ENCODE results near the gene AEBP1. TPM values are rescaled to one million over a fixed set of nuclear protein-coding genes. Genes with fewer than 3 reads are reported as not detected.
"Not testable (repeated sequence)": the region's sequence is repeated elsewhere in the genome, so short reads cannot be mapped to it uniquely, and the experiment has no call there.

AEBP1 gene
- total RNA-seq, 1 donor from 2014 or later, result 422 TPM

DNA sequence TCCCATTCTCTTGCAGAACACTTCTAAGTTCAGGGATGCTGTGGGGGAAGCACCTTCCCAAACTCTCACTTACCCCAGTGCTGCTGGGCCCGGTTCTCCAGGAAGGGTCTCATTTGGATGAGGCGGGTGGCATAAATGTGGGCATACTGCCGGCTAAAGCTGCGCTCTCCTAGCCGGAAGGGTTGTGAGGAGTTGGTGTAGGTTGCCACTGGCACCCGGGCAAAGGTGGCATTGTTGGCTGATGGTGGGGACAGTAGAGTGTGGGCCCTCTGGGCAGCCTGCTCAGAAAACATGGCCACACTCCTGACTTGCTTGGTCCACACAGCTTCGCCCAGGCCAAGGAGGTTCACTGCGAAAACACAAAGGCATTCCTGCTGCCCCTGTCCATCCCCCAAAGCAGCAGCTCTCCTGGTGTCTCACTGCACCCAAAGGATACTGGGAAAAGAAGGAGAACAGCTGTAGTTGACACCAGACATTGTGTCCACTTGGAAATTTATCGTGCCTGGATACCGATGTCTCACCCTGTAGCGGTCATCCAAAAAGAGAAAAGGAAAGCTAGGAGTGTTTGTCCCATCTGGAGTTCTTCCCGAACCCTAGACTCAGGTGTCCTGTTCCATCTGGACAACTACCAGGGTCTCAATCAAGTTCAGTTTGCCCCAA lies 17.7 kb downstream of the AEBP1 start:
- H3K9me3 Mint-ChIP-seq (ENCODE audit: low read depth), result peaks cover 6% of the 10 kb centered on the region
- TF ChIP-seq, protein P1, sequence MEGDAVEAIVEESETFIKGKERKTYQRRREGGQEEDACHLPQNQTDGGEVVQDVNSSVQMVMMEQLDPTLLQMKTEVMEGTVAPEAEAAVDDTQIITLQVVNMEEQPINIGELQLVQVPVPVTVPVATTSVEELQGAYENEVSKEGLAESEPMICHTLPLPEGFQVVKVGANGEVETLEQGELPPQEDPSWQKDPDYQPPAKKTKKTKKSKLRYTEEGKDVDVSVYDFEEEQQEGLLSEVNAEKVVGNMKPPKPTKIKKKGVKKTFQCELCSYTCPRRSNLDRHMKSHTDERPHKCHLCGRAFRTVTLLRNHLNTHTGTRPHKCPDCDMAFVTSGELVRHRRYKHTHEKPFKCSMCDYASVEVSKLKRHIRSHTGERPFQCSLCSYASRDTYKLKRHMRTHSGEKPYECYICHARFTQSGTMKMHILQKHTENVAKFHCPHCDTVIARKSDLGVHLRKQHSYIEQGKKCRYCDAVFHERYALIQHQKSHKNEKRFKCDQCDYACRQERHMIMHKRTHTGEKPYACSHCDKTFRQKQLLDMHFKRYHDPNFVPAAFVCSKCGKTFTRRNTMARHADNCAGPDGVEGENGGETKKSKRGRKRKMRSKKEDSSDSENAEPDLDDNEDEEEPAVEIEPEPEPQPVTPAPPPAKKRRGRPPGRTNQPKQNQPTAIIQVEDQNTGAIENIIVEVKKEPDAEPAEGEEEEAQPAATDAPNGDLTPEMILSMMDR (IDR thresholded peaks at IDR 0.05), result no peak
- no peak for DNase-seq (ENCODE audit: low spot score)
- peak overlapping the region; percentile 83 for H3K27ac Mint-ChIP-seq (ENCODE audit: unreplicated experiment)
- no peaks in the 10 kb centered on the region for H3K27me3 Mint-ChIP-seq (ENCODE audit: low read depth)
- H3K4me3 Mint-ChIP-seq (ENCODE audit: unreplicated experiment), result no peak overlapping the region
- H3K36me3 Mint-ChIP-seq (ENCODE audit: low read depth), result peaks cover 14% of the 10 kb centered on the region
- peaks cover 27% of the 10 kb centered on the region for H3K4me1 Mint-ChIP-seq (ENCODE audit: low read depth)

GRCh38 chr7:44122529-44122928 lies 18.4 kb downstream of the AEBP1 start:
- DNase-seq (ENCODE audit: low spot score), result no peak
- Mint-ChIP-seq H3K4me1 (ENCODE audit: low read depth) (peaks cover 27% of the 10 kb centered on the region), H3K4me3 (ENCODE audit: unreplicated experiment) (peak overlapping the region; percentile 72), H3K36me3 (ENCODE audit: low read depth) (peaks cover 18% of the 10 kb centered on the region), H3K27me3 (ENCODE audit: low read depth) (no peaks in the 10 kb centered on the region), H3K27ac (ENCODE audit: unreplicated experiment) (peak overlapping the region; percentile 83), H3K9me3 (ENCODE audit: low read depth) (peaks cover 11% of the 10 kb centered on the region)
- TF ChIP-seq, protein P1 (IDR thresholded peaks at IDR 0.05), result no peak

- no peaks in the 10 kb centered on the region for H3K27me3 Mint-ChIP-seq (ENCODE audit: low read depth)
Observed at GRCh38 chr7:44123190-44124003, 19.3 kb downstream of the AEBP1 start, which contains the start of gene POLD2. Gene POLD2 (minus strand): TSS chr7:44123548. CDS start chr7:44122053, 1,495 bp downstream.

DNA sequence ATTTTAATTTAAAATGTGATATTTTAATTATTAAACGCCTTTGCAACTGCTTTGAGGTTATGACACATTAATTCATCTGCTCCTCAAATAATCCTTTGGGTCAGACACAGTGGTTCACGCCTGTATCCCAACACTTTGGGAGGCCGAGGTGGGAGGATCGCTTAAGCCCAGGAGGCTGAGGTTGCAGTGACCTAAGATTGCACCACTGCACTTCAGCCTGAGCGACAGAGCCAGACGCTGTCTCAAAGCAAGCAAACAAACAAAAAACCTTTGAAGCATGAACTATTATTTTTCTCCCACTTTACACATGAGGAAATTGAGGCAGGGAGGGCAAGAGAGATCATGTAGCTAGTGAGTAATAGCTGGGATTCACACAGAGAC lies 20.7 kb downstream of the AEBP1 start:
- Mint-ChIP-seq H3K27me3 (ENCODE audit: low read depth) (no peaks in the 10 kb centered on the region), H3K27ac (ENCODE audit: unreplicated experiment) (no peak overlapping the region), H3K4me1 (ENCODE audit: low read depth) (peaks cover 21% of the 10 kb centered on the region), H3K9me3 (ENCODE audit: low read depth) (peaks cover 16% of the 10 kb centered on the region), H3K4me3 (ENCODE audit: unreplicated experiment) (no peak overlapping the region), H3K36me3 (ENCODE audit: low read depth) (peaks cover 17% of the 10 kb centered on the region)
- TF ChIP-seq, protein P1 (IDR thresholded peaks at IDR 0.05), result no peak
- no peak for DNase-seq (ENCODE audit: low spot score)

More at GRCh38 chr7:44123190-44124003, 19.3 kb downstream of the AEBP1 start, which contains the start of gene POLD2:
- H3K27ac Mint-ChIP-seq (ENCODE audit: unreplicated experiment), result peak within 1 kb of the TSS; percentile 83
- peak; percentile 99 for DNase-seq (ENCODE audit: low spot score)
- TF ChIP-seq, protein P1 (IDR thresholded peaks at IDR 0.05), result no peak
- H3K36me3 Mint-ChIP-seq (ENCODE audit: low read depth), result peaks cover 18% of the 10 kb centered on the region
- H3K4me1 Mint-ChIP-seq (ENCODE audit: low read depth), result peaks cover 21% of the 10 kb centered on the region
- H3K4me3 Mint-ChIP-seq (ENCODE audit: unreplicated experiment), result peak within 1 kb of the TSS; percentile 72
- peaks cover 16% of the 10 kb centered on the region for H3K9me3 Mint-ChIP-seq (ENCODE audit: low read depth)

DNA sequence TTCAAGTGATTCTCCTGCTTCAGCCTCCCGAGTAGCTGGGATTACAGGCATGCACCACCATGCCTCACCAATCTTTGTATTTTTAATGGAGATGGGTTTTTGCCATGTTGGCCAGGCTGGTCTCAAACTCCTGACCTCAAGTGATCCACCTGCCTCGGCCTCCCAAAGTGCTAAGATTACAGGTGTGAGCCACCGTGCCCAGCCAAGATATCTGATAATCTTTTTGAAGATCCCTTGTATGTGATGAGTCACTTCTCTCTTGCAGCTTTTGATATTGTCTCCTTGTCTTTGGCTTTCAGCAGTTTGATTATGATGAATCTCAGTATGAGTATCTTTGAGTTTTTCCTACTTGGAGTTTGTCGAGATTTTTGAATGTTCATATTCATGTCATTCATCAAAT lies 22.4 kb downstream of the AEBP1 start:
- H3K9me3 Mint-ChIP-seq (ENCODE audit: low read depth), result peaks cover 16% of the 10 kb centered on the region
- not testable (repeated sequence) for H3K4me3 Mint-ChIP-seq (ENCODE audit: unreplicated experiment); DNase-seq (ENCODE audit: low spot score); H3K27ac Mint-ChIP-seq (ENCODE audit: unreplicated experiment); H3K27me3 Mint-ChIP-seq (ENCODE audit: low read depth)
- H3K36me3 Mint-ChIP-seq (ENCODE audit: low read depth), result peaks cover 11% of the 10 kb centered on the region
- peaks cover 18% of the 10 kb centered on the region for H3K4me1 Mint-ChIP-seq (ENCODE audit: low read depth)

Data from chondrocyte (in vitro differentiated cells).